GM19463 (cell line): Measurements from ENCODE around the gene NSD1.
"Not testable (repeated sequence)": the region's sequence is repeated elsewhere in the genome, so short reads cannot be mapped to it uniquely, and the experiment has no call there.

Experiments used
- ATAC-seq: cut with Tn5 transposase; IDR thresholded peaks from one replicate; pipeline ENCODE4 v1.9.1; 2021; ENCODE audit warnings: mild to moderate bottlenecking, moderate library complexity; ENCODE audit not compliant: unreplicated experiment

Gene NSD1

DNA sequence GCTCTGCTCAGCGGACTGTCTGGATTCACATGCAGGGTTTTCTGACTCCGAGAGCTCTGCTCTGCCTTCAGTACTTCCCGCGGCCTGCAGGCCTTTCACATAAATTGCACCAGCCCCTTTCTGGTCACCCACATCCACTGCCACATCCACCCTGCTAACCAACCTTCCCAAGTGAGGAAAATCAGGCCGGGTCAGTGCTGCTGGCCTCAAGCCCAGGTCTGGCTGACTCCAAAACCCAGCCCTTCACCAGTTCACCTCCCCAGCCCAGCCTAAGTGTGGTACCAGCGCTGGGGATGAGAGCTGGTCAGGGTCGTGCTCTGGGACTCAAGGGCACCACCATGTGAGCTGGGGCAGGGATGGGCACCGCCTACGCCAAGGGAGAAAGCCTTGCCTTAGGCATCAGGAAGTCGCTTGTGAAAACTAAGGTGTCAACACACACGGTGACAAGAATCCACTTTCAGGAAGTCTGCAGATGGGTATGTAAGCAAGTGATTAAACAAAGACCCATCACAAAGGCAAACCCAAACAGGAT, 205.6 kb downstream of the NSD1 start:
- ATAC-seq = no peak

DNA sequence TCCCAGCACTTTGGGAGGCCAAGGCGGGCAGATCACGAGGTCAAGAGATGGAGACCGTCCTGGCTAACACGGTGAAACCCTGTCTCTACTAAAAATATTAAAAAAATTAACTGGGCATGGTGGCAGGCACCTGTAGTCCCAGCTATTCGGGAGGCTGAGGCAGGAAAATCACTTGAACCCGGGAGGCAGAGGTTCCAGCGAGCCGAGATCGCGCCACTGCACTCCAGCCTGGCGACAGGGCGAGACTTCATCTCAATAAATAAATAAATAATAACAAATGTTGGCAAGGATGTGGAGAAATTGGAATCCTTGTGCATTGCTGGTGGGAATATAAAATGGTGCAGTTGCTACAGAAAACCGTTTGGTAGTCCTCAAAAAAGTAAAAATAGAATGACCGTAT, 209.4 kb downstream of the NSD1 start:
- not testable (repeated sequence) for ATAC-seq

DNA sequence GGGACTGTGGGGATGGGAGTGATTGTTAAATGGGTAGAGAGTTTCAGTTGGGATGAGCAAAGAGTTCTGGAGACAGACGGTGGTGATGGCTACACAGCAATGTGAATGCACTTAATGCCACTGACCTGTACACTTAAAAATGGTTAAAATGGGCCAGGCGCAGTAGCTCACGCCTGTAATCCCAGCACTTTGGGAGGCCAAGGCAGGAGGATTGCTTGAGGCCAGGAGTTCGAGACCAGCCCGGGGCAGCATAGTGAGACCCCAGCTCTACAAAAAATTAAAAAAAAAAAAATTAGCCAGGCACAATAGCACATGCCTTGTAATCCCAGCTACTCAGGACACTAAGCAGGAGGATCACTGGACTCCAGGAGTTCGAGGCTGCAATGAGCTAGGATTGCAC, 210.2 kb downstream of the NSD1 start:
- no peak for ATAC-seq

DNA sequence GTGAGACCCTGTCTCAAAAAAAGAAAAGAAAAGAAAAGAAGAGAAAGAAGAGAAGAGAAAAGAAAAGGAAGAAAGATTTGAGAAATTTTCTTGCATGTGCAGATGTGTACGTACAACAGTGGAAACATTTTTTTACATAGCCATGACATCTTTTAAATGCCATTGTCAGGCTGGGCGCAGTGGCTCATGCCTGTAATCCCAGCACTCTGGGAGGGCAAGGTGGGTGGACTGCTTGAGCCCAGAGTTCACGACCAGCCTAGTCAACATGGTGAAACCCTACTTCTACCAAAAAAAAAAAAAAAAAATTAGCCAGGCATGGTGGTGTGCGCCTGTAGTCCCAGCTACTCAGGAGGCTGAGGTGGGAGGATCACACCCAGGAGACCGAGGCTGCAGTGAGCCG, 211.3 kb downstream of the NSD1 start:
- ATAC-seq = no peak

DNA sequence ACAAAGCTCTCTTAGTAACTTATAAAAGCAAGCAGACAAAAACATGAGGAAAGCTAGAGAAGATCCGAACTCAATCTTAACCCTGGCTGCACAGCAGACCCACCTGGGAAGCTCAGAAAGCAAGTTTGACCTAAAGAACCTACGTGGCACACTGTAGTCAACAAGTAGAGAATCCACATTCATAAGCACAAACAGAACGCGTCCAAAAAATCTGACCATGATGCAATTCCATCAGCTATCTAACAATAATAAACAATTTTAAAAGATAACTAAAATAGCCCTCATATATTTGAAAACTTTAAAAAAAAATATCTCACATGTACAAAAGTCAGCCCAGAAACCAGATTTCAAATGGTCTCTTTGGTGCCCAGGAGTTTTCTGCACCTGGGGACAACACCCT, 213.2 kb downstream of the NSD1 start:
- ATAC-seq = no peak

DNA sequence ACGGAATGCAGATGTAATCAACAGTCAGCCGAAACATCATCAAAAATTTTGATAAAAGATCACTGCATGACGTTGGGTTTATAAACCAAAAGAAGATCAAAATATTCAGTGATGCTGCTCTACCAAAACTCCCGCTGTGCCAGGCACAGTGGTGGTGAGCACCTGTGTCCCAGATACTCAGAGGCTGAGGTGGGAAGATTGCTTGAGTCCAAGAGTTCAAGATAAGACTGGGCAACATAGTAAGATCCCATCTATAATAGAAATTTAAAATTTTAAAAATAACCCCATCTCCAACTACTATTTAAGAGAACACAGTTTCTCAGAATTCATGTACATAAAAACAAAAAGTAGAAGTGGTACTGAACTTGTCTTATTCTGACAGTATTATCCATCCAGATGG, 214.1 kb downstream of the NSD1 start:
- no peak for ATAC-seq

DNA sequence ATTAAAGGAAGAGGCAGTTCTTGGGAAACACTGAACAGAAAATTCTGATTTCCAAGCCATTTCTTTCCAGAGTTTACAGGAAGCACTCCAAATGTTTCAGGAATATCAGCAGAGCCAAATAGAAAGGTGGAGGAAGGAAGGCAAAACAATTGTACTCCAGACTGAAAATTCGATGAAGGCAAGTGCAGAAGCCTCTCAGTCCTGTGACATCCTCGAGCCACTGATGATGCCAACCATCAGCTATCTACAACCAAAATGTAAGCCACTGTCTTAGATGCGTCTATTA, 215.7 kb downstream of the NSD1 start:
- ATAC-seq = no peak

DNA sequence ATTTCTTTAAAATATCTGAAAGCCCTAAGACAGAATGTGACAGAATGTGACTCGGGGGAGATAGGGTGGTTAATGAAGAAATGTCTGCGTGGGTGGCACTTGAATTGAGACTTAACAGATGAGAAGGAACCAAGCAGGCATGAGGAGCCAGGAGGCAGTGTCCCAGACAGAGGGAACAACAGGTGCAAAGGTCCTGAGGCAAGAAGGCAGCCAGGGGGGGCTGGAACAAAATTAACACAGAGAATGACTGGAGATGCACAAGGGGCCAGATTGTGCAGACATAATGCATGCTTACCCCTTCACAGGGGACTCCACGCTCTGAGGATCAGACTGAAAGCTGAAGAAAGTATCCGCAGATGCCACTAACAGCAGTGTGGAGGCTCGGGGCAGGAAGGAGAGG, 216.2 kb downstream of the NSD1 start:
- ATAC-seq = no peak
